Ammon's horn (tissue), 1 donor: ENCODE measurements around the gene FAM78B.

Experiments
- DNase-seq: peaks from one replicate; pipeline ENCODE4 v3.0.0-alpha.2; 2016; ENCODE audit warnings: low spot score

Gene FAM78B

GRCh38 chr1:166064313-166064926, 102.4 kb downstream of the FAM78B start:
- DNase-seq, result no peak

GRCh38 chr1:166063701-166064100, 103.1 kb downstream of the FAM78B start:
- DNase-seq, result no peak

- DNase-seq, result no peak
These were observed 104.3 kb downstream of the FAM78B start for GRCh38 chr1:166062421-166063070.

- peak; percentile 31 for DNase-seq
These were observed 109.2 kb downstream of the FAM78B start for GRCh38 chr1:166057650-166058049.

GRCh38 chr1:166053395-166053794, 113.4 kb downstream of the FAM78B start:
- no peak for DNase-seq

GRCh38 chr1:166040202-166040997, 126.4 kb downstream of the FAM78B start:
- DNase-seq, result no peak

- no peak for DNase-seq
These were observed 127.2 kb downstream of the FAM78B start for GRCh38 chr1:166039436-166040201.

- DNase-seq, result no peak
These were observed 130.7 kb downstream of the FAM78B start for GRCh38 chr1:166036092-166036491.

- peak; percentile 50 for DNase-seq
These were observed 134.0 kb downstream of the FAM78B start for GRCh38 chr1:166032572-166033371.

GRCh38 chr1:166031932-166032571, 134.7 kb downstream of the FAM78B start:
- DNase-seq, result no peak

- peak; percentile 41 for DNase-seq
These were observed 137.4 kb downstream of the FAM78B start for GRCh38 chr1:166029196-166029945.

GRCh38 chr1:166026555-166026954, 140.2 kb downstream of the FAM78B start:
- no peak for DNase-seq

- DNase-seq, result no peak
These were observed 140.7 kb downstream of the FAM78B start for GRCh38 chr1:166026143-166026542.

GRCh38 chr1:166020210-166020609, 146.6 kb downstream of the FAM78B start:
- no peak for DNase-seq
